Stomach (tissue), 9 donors: ENCODE measurements around the gene GNE. TPM values are rescaled to one million over a fixed set of nuclear protein-coding genes. Genes with fewer than 3 reads are reported as not detected.

Experiments
- DNase-seq, 2 donors: peaks; one replicate each; pipeline versions ENCODE4 v3.0.0 to v3.0.0-alpha.2; 2013 to 2019
- H3K27ac ChIP-seq, 5 donors: fragments of 200-600 bp in 4 of 5; sonication (generic) in 4 of 5; one replicate each; pipeline ENCODE4 v1.5.1; 2013 to 2019; ENCODE audit warnings: mild to moderate bottlenecking in 1 of 5, moderate library complexity in 1 of 5
- H3K27me3 ChIP-seq, 3 donors: fragments of 200-600 bp; sonication (generic); one replicate each; pipeline ENCODE4 v1.5.1; 2017 to 2019; ENCODE audit warnings: mixed run types in 1 of 3
- H3K36me3 ChIP-seq, 4 donors: fragments of 200-600 bp; sonication (generic); 1 replicate in 3 of 4; 2 replicates in 1 of 4; pipeline ENCODE4 v1.5.1; 2016 to 2019
- H3K4me1 ChIP-seq, 4 donors: fragments of 200-600 bp; sonication (generic); one replicate each; pipeline ENCODE4 v1.5.1; 2016 to 2019
- H3K4me3 ChIP-seq, 4 donors: fragments of 200-600 bp; sonication (generic) in 3 of 4; one replicate each; pipeline ENCODE4 v1.5.1; 2016 to 2019; ENCODE audit warnings: mild to moderate bottlenecking in 1 of 4
- H3K9me3 ChIP-seq, 4 donors: fragments of 200-600 bp; sonication (generic); one replicate each; pipeline ENCODE4 v1.5.1; 2016 to 2019
- EP300 ChIP-seq: sonication (generic); formaldehyde crosslinking; IDR thresholded peaks from one replicate; pipeline ENCODE4 v1.6.1; 2017; ENCODE audit warnings: antibody characterized with exemption
- POLR2A ChIP-seq, 4 donors: fragments of 450-650 bp; IDR thresholded peaks; one replicate each; pipeline ENCODE4 v1.6.1; 2016; ENCODE audit warnings: antibody characterized with exemption in 4 of 4, control low read depth in 2 of 4, mild to moderate bottlenecking in 1 of 4, moderate library complexity in 1 of 4
- POLR2AphosphoS5 ChIP-seq, 3 donors: sonication (generic); formaldehyde crosslinking; IDR thresholded peaks; one replicate each; pipeline ENCODE4 v1.6.1; 2016; ENCODE audit warnings: antibody characterized with exemption in 3 of 3
- WGBS, 5 donors: extraction: QIAGEN DNeasy Blood & Tissue Kit in 3 of 5; methylation state at CpG; one replicate each; pipeline versions ENCODE4 v1.1.5 to v1.1.7; 2013 to 2018; 5-methylcytosine and 5-hydroxymethylcytosine counted together
- intact Hi-C: fragments of 100-400 bp; cut with DNase I; formaldehyde crosslinking; loops from one replicate; pipeline ENCODE4 v1.15.1; 2023; ENCODE audit warnings: low total_unique reads
- polyA plus RNA-seq, 3 donors: library from polyadenylated mRNA; stranded (reverse); fragments of 200-250 nt; gene quantifications; one replicate each; pipeline ENCODE4 v1.2.3, GENCODE V29; 2013
- total RNA-seq, 5 donors: library from RNA; depleted of rRNA; stranded (reverse); fragments of >200 nt; gene quantifications; one replicate each; pipeline versions ENCODE4 v1.1.0 to v1.2.3, GENCODE V29; 2014 to 2016
- TF ChIP-seq, protein P1 (sequence below), 7 experiments: fragments of 450-650 bp in 4 of 7; fragments of 200-600 bp in 3 of 7; sonication (generic) in 3 of 7; IDR thresholded peaks; one replicate each; pipeline ENCODE4 v1.5.1; 2016 to 2019; ENCODE audit warnings: antibody characterized with exemption in 7 of 7, control low read depth in 2 of 7, mild to moderate bottlenecking in 1 of 7
- donor health status: healthy with polysubstance abuse.
- donor health status: Bipolar disorder and iron deficiency.
- donor health status: healthy.

The GNE gene
- total and polyA plus RNA-seq, 8 donors: 2.3 to 63.1 (median 11.4) TPM

DNA sequence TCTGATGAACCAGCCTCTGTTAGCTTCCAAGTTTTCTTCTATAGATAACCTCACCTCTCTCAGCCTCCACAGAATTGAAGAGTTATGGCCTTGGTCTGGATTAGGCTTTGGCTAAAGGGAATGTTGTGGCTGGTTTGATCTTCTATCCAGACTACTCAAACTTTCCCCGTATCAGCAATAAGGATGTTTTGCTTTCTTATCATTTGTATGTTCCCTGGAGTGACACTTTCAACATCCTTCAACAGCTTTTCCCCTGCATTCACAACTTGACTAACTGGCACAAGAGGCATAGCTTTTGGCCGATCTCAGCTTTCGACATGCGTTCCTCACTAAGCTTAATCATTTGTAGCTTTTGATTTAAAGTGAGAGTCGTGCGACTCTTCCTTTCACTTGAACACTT, 28.1 kb upstream of the GNE start:
- Histone ChIP-seq H3K36me3 (no peaks in the 10 kb centered on the region), H3K27ac (no peak overlapping the region), H3K4me3 (no peak overlapping the region), H3K9me3 (no peaks in the 10 kb centered on the region), H3K27me3 (no peaks in the 10 kb centered on the region), H3K4me1 (no peaks in the 10 kb centered on the region)
- whole genome bisulfite sequencing, 5 donors: 65 to 86% (median 68%) methylated on average over 6 of the region's 6 CpGs
- TF ChIP-seq EP300 (no peak), POLR2AphosphoS5 (IDR thresholded peaks at IDR 0.05) (no peak), POLR2A (IDR thresholded peaks at IDR 0.05) (no peak)
- TF ChIP-seq, protein P1, sequence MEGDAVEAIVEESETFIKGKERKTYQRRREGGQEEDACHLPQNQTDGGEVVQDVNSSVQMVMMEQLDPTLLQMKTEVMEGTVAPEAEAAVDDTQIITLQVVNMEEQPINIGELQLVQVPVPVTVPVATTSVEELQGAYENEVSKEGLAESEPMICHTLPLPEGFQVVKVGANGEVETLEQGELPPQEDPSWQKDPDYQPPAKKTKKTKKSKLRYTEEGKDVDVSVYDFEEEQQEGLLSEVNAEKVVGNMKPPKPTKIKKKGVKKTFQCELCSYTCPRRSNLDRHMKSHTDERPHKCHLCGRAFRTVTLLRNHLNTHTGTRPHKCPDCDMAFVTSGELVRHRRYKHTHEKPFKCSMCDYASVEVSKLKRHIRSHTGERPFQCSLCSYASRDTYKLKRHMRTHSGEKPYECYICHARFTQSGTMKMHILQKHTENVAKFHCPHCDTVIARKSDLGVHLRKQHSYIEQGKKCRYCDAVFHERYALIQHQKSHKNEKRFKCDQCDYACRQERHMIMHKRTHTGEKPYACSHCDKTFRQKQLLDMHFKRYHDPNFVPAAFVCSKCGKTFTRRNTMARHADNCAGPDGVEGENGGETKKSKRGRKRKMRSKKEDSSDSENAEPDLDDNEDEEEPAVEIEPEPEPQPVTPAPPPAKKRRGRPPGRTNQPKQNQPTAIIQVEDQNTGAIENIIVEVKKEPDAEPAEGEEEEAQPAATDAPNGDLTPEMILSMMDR (IDR thresholded peaks at IDR 0.05): no peak
- intact Hi-C loops: no loop called here
- no peak for DNase-seq

DNA sequence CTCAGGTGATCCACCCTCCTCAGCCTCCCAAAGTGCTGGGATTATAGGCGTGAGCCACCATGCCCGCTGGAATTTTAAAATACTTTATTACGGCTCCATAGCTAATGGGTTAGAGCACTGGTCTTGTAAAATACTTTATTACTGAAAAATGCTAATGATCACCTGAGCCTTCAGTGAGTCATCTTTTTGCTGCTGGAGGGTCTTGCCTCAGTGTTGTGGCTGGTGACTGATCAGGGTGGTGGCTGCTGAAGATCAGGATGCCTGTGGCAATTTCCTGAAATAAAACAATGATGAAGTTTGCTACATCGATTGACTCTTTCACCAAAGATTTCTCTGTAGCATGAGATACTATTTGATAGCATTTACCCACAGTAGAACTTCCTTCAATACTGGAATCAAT, 26.0 kb upstream of the GNE start:
- intact Hi-C loops: no loop called here
- DNase-seq: no peak
- Histone ChIP-seq H3K4me1 (no peaks in the 10 kb centered on the region), H3K4me3 (no peak overlapping the region), H3K27me3 (no peaks in the 10 kb centered on the region), H3K9me3 (no peaks in the 10 kb centered on the region), H3K36me3 (no peaks in the 10 kb centered on the region), H3K27ac (no peak overlapping the region)
- TF ChIP-seq POLR2AphosphoS5 (IDR thresholded peaks at IDR 0.05): no peak
- TF ChIP-seq, protein P1 (IDR thresholded peaks at IDR 0.05): no peak
- no peak for TF ChIP-seq POLR2A (IDR thresholded peaks at IDR 0.05)
- TF ChIP-seq EP300: no peak
- 91 to 99% (median 96%) methylated on average over 4 of the region's 4 CpGs for WGBS, 5 donors

GRCh38 chr9:36282275-36282674, 24.0 kb upstream of the GNE start:
- WGBS, 5 donors: 59 to 78% (median 68%) methylated on average over 7 of the region's 7 CpGs
- TF ChIP-seq, protein P1 (IDR thresholded peaks at IDR 0.05): no peak
- TF ChIP-seq POLR2AphosphoS5 (IDR thresholded peaks at IDR 0.05) (no peak), POLR2A (IDR thresholded peaks at IDR 0.05) (no peak), EP300 (no peak)
- H3K4me1 ChIP-seq: no peaks in the 10 kb centered on the region
- no peaks in the 10 kb centered on the region for H3K36me3 ChIP-seq
- H3K27ac ChIP-seq: no peak overlapping the region
- no peak overlapping the region for H3K4me3 ChIP-seq
- no peaks in the 10 kb centered on the region for H3K9me3 ChIP-seq
- intact Hi-C loops: no loop called here
- DNase-seq: no peak
- H3K27me3 ChIP-seq: no peaks in the 10 kb centered on the region

DNA sequence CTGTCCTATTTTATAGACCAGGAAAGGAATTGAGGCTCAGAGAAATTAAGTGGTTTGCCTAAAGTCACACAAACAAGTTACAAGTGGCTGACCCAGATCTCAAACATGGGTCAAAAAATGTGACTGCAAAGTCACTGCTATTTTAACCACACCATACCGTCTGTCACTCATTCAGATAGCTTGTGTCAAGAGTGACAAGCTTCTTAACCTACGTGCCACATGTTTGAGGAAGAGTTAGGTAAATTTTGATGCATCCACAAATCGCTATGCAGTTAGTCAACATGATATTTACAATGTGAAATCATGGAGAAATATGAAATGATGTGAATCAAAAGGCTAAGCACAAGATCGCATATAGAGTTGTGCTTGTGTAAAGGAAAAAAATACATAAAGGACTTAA, 22.7 kb upstream of the GNE start:
- no peak overlapping the region for H3K4me3 ChIP-seq
- no peaks in the 10 kb centered on the region for H3K27me3 ChIP-seq
- intact Hi-C loops: no loop called here
- WGBS, 5 donors: 82 to 89% (median 86%) methylated on average over 4 of the region's 4 CpGs
- H3K4me1 ChIP-seq: peaks cover 0 to 11% (median 5%) of the 10 kb centered on the region in 4 donors
- no peak for DNase-seq
- no peaks in the 10 kb centered on the region for H3K36me3 ChIP-seq
- no peak for TF ChIP-seq POLR2AphosphoS5 (IDR thresholded peaks at IDR 0.05)
- TF ChIP-seq, protein P1 (IDR thresholded peaks at IDR 0.05): no peak
- no peak overlapping the region for H3K27ac ChIP-seq
- no peaks in the 10 kb centered on the region for H3K9me3 ChIP-seq
